DOHH2 (cell line): ENCODE measurements around the gene FTO.

Experiments used
- H3F3A ChIP-seq: fragments of 200-600 bp; sonication (generic), shearing (Covaris generic); 2 replicates; pipeline ENCODE4 v1.6.0; 2016; ENCODE audit warnings: antibody characterized with exemption, mild to moderate bottlenecking; ENCODE audit not compliant: control insufficient read depth, insufficient read depth
- H3K27ac ChIP-seq: fragments of 200-600 bp; sonication (generic); 2 replicates; pipeline ENCODE4 v1.5.1; 2014; ENCODE audit warnings: low read depth, mild to moderate bottlenecking, low read length, moderate library complexity
- H3K27me3 ChIP-seq: fragments of 200-600 bp; sonication (generic); 2 replicates; pipeline ENCODE4 v1.6.1; 2014; ENCODE audit warnings: mild to moderate bottlenecking, low read length, mixed read lengths; ENCODE audit not compliant: control insufficient read depth
- H3K36me3 ChIP-seq: fragments of 200-600 bp; sonication (generic); 2 replicates; pipeline ENCODE4 v1.6.1; 2014; ENCODE audit warnings: mild to moderate bottlenecking, low read length, moderate library complexity, mixed read lengths; ENCODE audit not compliant: control insufficient read depth
- H3K4me1 ChIP-seq: fragments of 200-600 bp; sonication (generic); 2 replicates; pipeline ENCODE4 v1.6.1; 2014; ENCODE audit warnings: mild to moderate bottlenecking, low read length, mixed read lengths; ENCODE audit not compliant: control insufficient read depth
- H3K4me2 ChIP-seq: fragments of 200-600 bp; sonication (generic); 2 replicates; pipeline ENCODE4 v1.6.0; 2014; ENCODE audit warnings: mild to moderate bottlenecking, low read length, moderate library complexity
- H3K4me3 ChIP-seq: fragments of 200-600 bp; sonication (generic); 2 replicates; pipeline ENCODE4 v1.5.1; 2014; ENCODE audit warnings: mild to moderate bottlenecking, low read length, mixed read lengths
- H3K79me2 ChIP-seq: fragments of 200-600 bp; sonication (generic); 2 replicates; pipeline ENCODE4 v1.6.1; 2014; ENCODE audit warnings: mild to moderate bottlenecking, low read length, mixed read lengths; ENCODE audit not compliant: control insufficient read depth
- H3K9me2 ChIP-seq: fragments of 200-600 bp; sonication (generic); replicated peaks from 2 replicates; pipeline ENCODE4 v1.6.1; 2014; ENCODE audit warnings: mild to moderate bottlenecking, low read length, mixed read lengths; ENCODE audit not compliant: control insufficient read depth
- H3K9me3 ChIP-seq: fragments of 200-600 bp; sonication (generic); 2 replicates; pipeline ENCODE4 v1.6.1; 2014; ENCODE audit warnings: antibody characterized with exemption, low read length, mixed read lengths; ENCODE audit not compliant: control insufficient read depth, insufficient read depth
- H4K20me1 ChIP-seq: fragments of 200-600 bp; sonication (generic); 2 replicates; pipeline ENCODE4 v1.6.0; 2014; ENCODE audit warnings: low read depth, mild to moderate bottlenecking, antibody characterized with exemption, low read length, moderate library complexity; ENCODE audit not compliant: control insufficient read depth, insufficient read depth
- EZH2phosphoT487 ChIP-seq: fragments of 200-600 bp; sonication (generic); IDR thresholded peaks from 2 replicates; pipeline ENCODE4 v1.6.1; 2017; ENCODE audit warnings: borderline replicate concordance, mild to moderate bottlenecking, antibody characterized with exemption, low read length, moderate library complexity, mixed read lengths
- TF ChIP-seq, protein P1 (sequence below): fragments of 200-600 bp; sonication (generic); IDR thresholded peaks from one replicate; pipeline ENCODE4 v1.5.1; 2014; ENCODE audit warnings: antibody characterized with exemption, mild to moderate bottlenecking, low read depth, low read length; ENCODE audit not compliant: poor library complexity, severe bottlenecking

FTO gene

DNA sequence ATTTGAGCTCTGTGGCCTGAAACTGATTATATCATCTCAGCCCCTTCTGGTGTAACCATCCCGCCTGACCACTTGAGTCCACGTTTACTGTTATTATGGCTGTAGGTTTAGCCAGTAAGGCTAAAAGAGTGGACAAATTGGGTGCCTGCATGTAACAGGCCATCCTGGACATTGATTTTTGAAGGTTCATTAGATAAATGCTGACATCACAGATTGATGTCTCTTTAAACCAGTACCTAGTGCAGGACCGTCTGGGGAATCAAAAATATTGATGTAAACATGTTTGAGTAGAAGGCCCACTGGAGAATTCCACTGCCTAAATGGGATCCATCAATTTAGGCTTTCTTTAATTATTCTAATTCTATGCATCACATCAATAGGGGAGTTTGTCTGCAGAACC, 367.6 kb downstream of the FTO start:
- no peak overlapping the region for H3K27ac ChIP-seq
- no peak for TF ChIP-seq EZH2phosphoT487
- TF ChIP-seq, protein P1, sequence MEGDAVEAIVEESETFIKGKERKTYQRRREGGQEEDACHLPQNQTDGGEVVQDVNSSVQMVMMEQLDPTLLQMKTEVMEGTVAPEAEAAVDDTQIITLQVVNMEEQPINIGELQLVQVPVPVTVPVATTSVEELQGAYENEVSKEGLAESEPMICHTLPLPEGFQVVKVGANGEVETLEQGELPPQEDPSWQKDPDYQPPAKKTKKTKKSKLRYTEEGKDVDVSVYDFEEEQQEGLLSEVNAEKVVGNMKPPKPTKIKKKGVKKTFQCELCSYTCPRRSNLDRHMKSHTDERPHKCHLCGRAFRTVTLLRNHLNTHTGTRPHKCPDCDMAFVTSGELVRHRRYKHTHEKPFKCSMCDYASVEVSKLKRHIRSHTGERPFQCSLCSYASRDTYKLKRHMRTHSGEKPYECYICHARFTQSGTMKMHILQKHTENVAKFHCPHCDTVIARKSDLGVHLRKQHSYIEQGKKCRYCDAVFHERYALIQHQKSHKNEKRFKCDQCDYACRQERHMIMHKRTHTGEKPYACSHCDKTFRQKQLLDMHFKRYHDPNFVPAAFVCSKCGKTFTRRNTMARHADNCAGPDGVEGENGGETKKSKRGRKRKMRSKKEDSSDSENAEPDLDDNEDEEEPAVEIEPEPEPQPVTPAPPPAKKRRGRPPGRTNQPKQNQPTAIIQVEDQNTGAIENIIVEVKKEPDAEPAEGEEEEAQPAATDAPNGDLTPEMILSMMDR: no peak
- H3K9me2 ChIP-seq: no peaks in the 10 kb centered on the region
- H3K79me2 ChIP-seq: no peaks in the 10 kb centered on the region
- no peak overlapping the region for H3K4me3 ChIP-seq
- H3K36me3 ChIP-seq: no peaks in the 10 kb centered on the region
- no peaks in the 10 kb centered on the region for H3K27me3 ChIP-seq
- no peaks in the 10 kb centered on the region for H3K9me3 ChIP-seq
- no peaks in the 10 kb centered on the region for H4K20me1 ChIP-seq
- H3K4me1 ChIP-seq: 0 out of 2 replicates have a peak, but pooled peaks cover 3% of the 10 kb centered on the region
- H3K4me2 ChIP-seq: no peak overlapping the region
- no peaks in the 10 kb centered on the region for H3F3A ChIP-seq

DNA sequence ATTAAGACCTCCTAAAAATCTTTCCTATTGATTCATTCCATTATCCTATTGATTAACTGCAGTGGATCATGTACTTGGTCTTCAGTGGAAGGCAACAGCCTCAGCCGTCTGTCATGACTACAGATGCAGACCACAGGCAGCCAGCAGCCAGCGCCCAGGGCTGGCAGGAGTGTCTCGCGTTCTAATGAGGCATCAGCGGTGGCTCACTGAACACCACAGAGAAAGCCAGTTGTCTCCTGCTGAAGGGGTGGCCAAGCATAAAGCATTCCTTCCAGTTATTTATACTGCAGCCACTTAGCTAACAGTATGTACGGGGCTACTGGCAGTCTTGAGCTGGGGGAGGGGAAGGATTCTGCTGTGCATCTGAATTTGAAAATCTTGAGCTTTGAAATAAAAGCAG, 368.3 kb downstream of the FTO start:
- Histone ChIP-seq H3K27ac (no peak overlapping the region), H3K9me3 (no peaks in the 10 kb centered on the region), H3K9me2 (no peaks in the 10 kb centered on the region), H3K79me2 (no peaks in the 10 kb centered on the region), H3K4me2 (no peak overlapping the region), H3K27me3 (no peaks in the 10 kb centered on the region), H3K4me3 (no peak overlapping the region), H3K4me1 (0 out of 2 replicates have a peak, but pooled peaks cover 3% of the 10 kb centered on the region), H3F3A (no peaks in the 10 kb centered on the region), H4K20me1 (no peaks in the 10 kb centered on the region), H3K36me3 (no peaks in the 10 kb centered on the region)
- no peak for TF ChIP-seq EZH2phosphoT487
- TF ChIP-seq, protein P1: no peak

DNA sequence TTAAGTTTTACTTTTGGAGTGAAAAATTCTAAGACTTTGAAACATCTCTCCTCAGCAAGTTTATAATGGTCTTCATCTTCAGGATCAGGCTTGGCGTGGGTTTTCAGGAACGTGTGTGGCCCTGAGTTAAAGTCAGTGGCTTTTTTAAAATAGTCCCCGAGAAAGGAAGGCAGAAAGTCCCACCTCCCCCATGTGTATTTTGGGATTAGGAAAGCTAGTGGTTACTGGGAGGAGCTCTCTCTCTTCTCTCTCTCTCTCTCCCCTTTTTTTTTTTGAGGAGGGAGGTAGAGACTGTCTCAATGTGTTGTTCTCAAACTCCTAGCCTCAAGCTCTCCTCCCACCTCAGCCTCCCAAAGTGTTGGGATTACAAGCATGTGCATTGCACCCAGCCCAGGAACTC, 369.4 kb downstream of the FTO start:
- TF ChIP-seq, protein P1: no peak
- TF ChIP-seq EZH2phosphoT487: no peak
- 0 out of 2 replicates have a peak, but pooled peaks cover 3% of the 10 kb centered on the region for H3K4me1 ChIP-seq
- no peak overlapping the region for H3K27ac ChIP-seq
- H3K9me2 ChIP-seq: no peaks in the 10 kb centered on the region
- H3K27me3 ChIP-seq: no peaks in the 10 kb centered on the region
- no peaks in the 10 kb centered on the region for H3K79me2 ChIP-seq
- no peaks in the 10 kb centered on the region for H4K20me1 ChIP-seq
- H3K9me3 ChIP-seq: no peaks in the 10 kb centered on the region
- H3K4me3 ChIP-seq: no peak overlapping the region
- no peak overlapping the region for H3K4me2 ChIP-seq
- H3F3A ChIP-seq: no peaks in the 10 kb centered on the region
- H3K36me3 ChIP-seq: no peaks in the 10 kb centered on the region
